ENCODE results near the gene MAEA. TPM values are rescaled to one million over a fixed set of nuclear protein-coding genes. Genes with fewer than 3 reads are reported as not detected.
A peak's percentile ranks its signal among the peaks of the same experiment; 100 is the strongest.

MAEA gene
- total RNA-seq, 2 experiments from 2014 or later = 61.5 to 63.2 TPM

DNA sequence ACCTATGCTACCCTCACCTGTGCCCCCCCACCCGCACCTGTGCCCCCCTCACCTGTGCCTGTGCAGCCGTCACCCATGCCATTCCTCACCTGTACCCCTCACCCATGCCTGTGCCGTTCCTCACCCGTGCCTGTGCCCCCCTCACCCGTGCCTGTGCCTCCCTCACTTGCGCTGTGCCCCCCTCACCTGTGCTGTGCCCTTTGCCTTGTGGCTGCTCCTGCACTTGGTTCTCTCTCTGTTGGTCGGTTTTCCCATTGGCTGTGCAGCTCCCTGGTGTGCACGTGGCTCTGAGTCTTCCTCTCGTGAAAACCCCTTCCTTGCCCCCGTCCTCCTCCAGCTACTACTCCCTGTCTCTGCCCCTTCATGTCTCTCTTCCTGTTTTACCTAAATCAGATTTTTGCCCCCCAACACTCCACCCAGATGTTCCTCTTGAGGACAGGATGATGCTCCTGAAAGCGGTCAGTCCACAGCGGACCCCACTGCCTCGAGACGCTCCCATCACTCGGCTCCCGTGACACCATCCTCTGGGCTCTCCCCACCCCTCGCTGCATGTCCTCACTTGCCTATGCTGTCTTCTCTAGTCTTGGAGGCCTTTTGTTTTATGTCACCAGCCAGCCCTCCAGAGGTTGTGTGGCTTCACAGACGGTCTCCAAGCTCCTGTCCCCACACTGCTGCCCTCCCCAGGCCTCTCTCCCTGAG lies 6.8 kb downstream of the MAEA start:
- Mint-ChIP-seq H3K27ac (peak overlapping the region; percentile 35), H3K36me3 (ENCODE audit: low read depth) (peaks cover 54% of the 10 kb centered on the region), H3K4me1 (ENCODE audit: low read depth) (peaks cover 65% of the 10 kb centered on the region), H3K27me3 (no peaks in the 10 kb centered on the region), H3K4me3 (no peak overlapping the region), H3K9me3 (no peaks in the 10 kb centered on the region)
- CTCF ChIA-PET = no interaction called here
- DNase-seq (no peak), ATAC-seq (ENCODE audit: poor library complexity) (no peak)
- POLR2A ChIA-PET = no interaction called here
- H3K27ac ChIP-seq (ENCODE audit: low read depth in 1 of 2, low read length in 2 of 2) = no peak overlapping the region
- TF ChIP-seq, protein P1, sequence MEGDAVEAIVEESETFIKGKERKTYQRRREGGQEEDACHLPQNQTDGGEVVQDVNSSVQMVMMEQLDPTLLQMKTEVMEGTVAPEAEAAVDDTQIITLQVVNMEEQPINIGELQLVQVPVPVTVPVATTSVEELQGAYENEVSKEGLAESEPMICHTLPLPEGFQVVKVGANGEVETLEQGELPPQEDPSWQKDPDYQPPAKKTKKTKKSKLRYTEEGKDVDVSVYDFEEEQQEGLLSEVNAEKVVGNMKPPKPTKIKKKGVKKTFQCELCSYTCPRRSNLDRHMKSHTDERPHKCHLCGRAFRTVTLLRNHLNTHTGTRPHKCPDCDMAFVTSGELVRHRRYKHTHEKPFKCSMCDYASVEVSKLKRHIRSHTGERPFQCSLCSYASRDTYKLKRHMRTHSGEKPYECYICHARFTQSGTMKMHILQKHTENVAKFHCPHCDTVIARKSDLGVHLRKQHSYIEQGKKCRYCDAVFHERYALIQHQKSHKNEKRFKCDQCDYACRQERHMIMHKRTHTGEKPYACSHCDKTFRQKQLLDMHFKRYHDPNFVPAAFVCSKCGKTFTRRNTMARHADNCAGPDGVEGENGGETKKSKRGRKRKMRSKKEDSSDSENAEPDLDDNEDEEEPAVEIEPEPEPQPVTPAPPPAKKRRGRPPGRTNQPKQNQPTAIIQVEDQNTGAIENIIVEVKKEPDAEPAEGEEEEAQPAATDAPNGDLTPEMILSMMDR (IDR thresholded peaks at IDR 0.05) = no peak
- intact Hi-C loops (cut with DNase I, micrococcal nuclease) = no loop called here
- H3K4me1 ChIP-seq (ENCODE audit: insufficient read depth, low read length) = peaks cover 67% of the 10 kb centered on the region
- no peaks in the 10 kb centered on the region for H3K9me3 ChIP-seq (ENCODE audit: control insufficient read depth in 1 of 2, insufficient read depth in 1 of 2, low read length in 2 of 2)
- H3K4me3 ChIP-seq (ENCODE audit: low read length) = no peak overlapping the region
- peaks cover 54% of the 10 kb centered on the region for H3K36me3 ChIP-seq (ENCODE audit: insufficient read depth, low read length)
- no peaks in the 10 kb centered on the region for H3K27me3 ChIP-seq (ENCODE audit: control insufficient read depth in 1 of 2, insufficient read depth in 2 of 2, low read length in 2 of 2)

DNA sequence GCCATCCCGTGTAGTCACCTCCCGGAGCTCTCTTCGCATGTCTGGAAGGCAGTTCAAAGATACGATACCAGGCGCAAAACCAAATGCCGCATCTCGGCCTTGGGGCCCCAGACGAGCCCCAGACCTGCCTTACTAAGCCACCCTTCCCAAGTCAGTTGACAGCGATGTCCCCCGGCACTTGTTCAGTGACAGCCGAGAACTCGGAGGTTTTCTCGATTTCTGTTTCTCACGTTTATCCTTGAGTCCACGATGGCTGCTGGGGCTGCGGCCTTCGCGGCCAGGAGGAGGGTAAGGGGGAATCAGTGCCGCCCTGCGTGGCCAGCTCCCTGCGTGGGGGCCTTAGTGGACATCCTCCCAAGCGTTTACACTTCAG lies 7.3 kb downstream of the MAEA start:
- TF ChIP-seq, protein P1 (IDR thresholded peaks at IDR 0.05) = no peak
- H3K9me3 Mint-ChIP-seq = no peaks in the 10 kb centered on the region
- peaks cover 65% of the 10 kb centered on the region for H3K4me1 Mint-ChIP-seq (ENCODE audit: low read depth)
- peaks cover 54% of the 10 kb centered on the region for H3K36me3 Mint-ChIP-seq (ENCODE audit: low read depth)
- ChIA-PET CTCF (no interaction called here), POLR2A (no interaction called here)
- no peak overlapping the region for H3K4me3 ChIP-seq (ENCODE audit: low read length)
- H3K4me3 Mint-ChIP-seq = no peak overlapping the region
- H3K9me3 ChIP-seq (ENCODE audit: control insufficient read depth in 1 of 2, insufficient read depth in 1 of 2, low read length in 2 of 2) = no peaks in the 10 kb centered on the region
- intact Hi-C loops (cut with DNase I, micrococcal nuclease) = no loop called here
- peaks cover 54% of the 10 kb centered on the region for H3K36me3 ChIP-seq (ENCODE audit: insufficient read depth, low read length)
- no peak for DNase-seq
- ATAC-seq (ENCODE audit: poor library complexity) = no peak
- no peaks in the 10 kb centered on the region for H3K27me3 Mint-ChIP-seq
- H3K27ac Mint-ChIP-seq = peak overlapping the region; percentile 35
- no peak overlapping the region for H3K27ac ChIP-seq (ENCODE audit: low read depth in 1 of 2, low read length in 2 of 2)
- H3K4me1 ChIP-seq (ENCODE audit: insufficient read depth, low read length) = peaks cover 63% of the 10 kb centered on the region
- H3K27me3 ChIP-seq (ENCODE audit: control insufficient read depth in 1 of 2, insufficient read depth in 2 of 2, low read length in 2 of 2) = no peaks in the 10 kb centered on the region

DNA sequence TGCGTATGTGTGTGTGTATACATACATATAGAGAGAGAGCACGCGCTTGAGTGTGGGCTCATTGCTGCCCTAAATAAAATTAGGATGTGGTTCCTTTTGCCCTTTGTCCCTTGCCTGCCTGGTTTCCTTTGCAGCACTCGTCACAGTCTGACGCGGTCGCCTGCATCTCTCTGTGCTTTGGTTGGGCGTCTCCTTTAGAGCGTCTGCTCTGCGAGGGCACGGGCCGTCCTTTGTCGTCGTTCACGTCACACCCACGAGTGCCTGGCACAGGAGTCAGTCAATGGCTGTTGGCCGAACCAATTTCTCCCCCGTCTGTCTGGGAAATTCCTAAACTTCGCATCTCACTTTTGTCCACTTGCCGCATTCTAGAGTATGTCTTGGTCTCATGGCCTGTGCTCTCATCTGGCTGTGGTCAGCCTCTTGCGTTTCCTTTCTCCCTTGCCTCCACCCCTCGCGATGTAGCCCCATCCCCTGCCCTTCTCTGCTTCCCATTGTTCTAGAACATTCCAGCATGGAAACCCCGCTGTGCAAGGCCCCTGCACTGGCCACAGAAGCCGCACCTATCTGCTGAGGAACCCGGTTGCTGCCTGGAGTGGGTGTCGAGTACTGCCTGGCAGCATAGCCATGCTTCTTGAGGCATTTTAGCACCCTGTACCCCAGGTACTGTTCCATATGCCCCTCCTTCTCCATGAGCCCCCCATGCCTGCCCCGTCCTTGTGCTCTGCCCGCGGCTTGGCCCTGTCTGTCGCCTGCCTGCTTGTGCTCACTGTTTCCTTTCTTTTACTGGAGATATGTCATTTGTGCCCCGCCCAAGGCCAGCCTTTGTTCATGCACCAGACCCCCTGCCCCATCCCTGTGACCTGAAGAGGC lies 8.0 kb downstream of the MAEA start:
- ChIA-PET POLR2A (no interaction called here), CTCF (no interaction called here)
- peaks cover 56% of the 10 kb centered on the region for H3K36me3 Mint-ChIP-seq (ENCODE audit: low read depth)
- H3K9me3 ChIP-seq (ENCODE audit: control insufficient read depth in 1 of 2, insufficient read depth in 1 of 2, low read length in 2 of 2) = no peaks in the 10 kb centered on the region
- peaks cover 56% of the 10 kb centered on the region for H3K4me1 ChIP-seq (ENCODE audit: insufficient read depth, low read length)
- H3K9me3 Mint-ChIP-seq = no peaks in the 10 kb centered on the region
- peaks cover 61% of the 10 kb centered on the region for H3K4me1 Mint-ChIP-seq (ENCODE audit: low read depth)
- no peak overlapping the region for H3K4me3 ChIP-seq (ENCODE audit: low read length)
- peaks cover 54% of the 10 kb centered on the region for H3K36me3 ChIP-seq (ENCODE audit: insufficient read depth, low read length)
- no peak overlapping the region for H3K27ac ChIP-seq (ENCODE audit: low read depth in 1 of 2, low read length in 2 of 2)
- ATAC-seq (ENCODE audit: poor library complexity) = no peak
- TF ChIP-seq, protein P1 (IDR thresholded peaks at IDR 0.05) = no peak
- intact Hi-C loops (cut with DNase I, micrococcal nuclease) = no loop called here
- H3K27me3 Mint-ChIP-seq = no peaks in the 10 kb centered on the region
- H3K27ac Mint-ChIP-seq = peak overlapping the region; percentile 30
- no peak overlapping the region for H3K4me3 Mint-ChIP-seq
- peak in 5 of 14 experiments; percentile 4 to 48 (median 33) for DNase-seq
- no peaks in the 10 kb centered on the region for H3K27me3 ChIP-seq (ENCODE audit: control insufficient read depth in 1 of 2, insufficient read depth in 2 of 2, low read length in 2 of 2)
